ENCODE data around the gene RNASE9.
"Not testable (repeated sequence)": the region's sequence is repeated elsewhere in the genome, so short reads cannot be mapped to it uniquely, and the experiment has no call there.

RNASE9 gene

GRCh38 chr14:20578784-20579502 lies 18.1 kb upstream of the RNASE9 start:
- H3K27me3 ChIP-seq (ENCODE audit: insufficient read depth, poor library complexity, severe bottlenecking) = no peaks in the 10 kb centered on the region
- no peaks in the 10 kb centered on the region for H3K9me3 ChIP-seq (ENCODE audit: severe bottlenecking)
- DNase-seq (ENCODE audit: low spot score) (no peak), ATAC-seq (ENCODE audit: low read depth) (no peak)
- no peaks in the 10 kb centered on the region for H3K4me1 ChIP-seq (ENCODE audit: insufficient read depth, poor library complexity, severe bottlenecking)
- no peak overlapping the region for H3K27ac ChIP-seq (ENCODE audit: poor library complexity, severe bottlenecking)
- H3K36me3 ChIP-seq (ENCODE audit: low read depth) = no peaks in the 10 kb centered on the region
- no peak for TF ChIP-seq CTCF (IDR thresholded peaks at IDR 0.05; ENCODE audit: poor library complexity, severe bottlenecking)
- no peak overlapping the region for H3K4me3 ChIP-seq (ENCODE audit: severe bottlenecking)

- no peak for ATAC-seq (ENCODE audit: low read depth)
- no peak overlapping the region for H3K4me3 ChIP-seq (ENCODE audit: severe bottlenecking)
- H3K36me3 ChIP-seq (ENCODE audit: low read depth) = no peaks in the 10 kb centered on the region
These were observed 17.5 kb upstream of the RNASE9 start for GRCh38 chr14:20578325-20578724.

GRCh38 chr14:20572382-20572990 lies 11.6 kb upstream of the RNASE9 start:
- not testable (repeated sequence) for ATAC-seq (ENCODE audit: low read depth); H3K4me3 ChIP-seq (ENCODE audit: severe bottlenecking); DNase-seq (ENCODE audit: low spot score); H3K27ac ChIP-seq (ENCODE audit: poor library complexity, severe bottlenecking); H3K36me3 ChIP-seq (ENCODE audit: low read depth); H3K9me3 ChIP-seq (ENCODE audit: severe bottlenecking); H3K4me1 ChIP-seq (ENCODE audit: insufficient read depth, poor library complexity, severe bottlenecking); H3K27me3 ChIP-seq (ENCODE audit: insufficient read depth, poor library complexity, severe bottlenecking)

More at GRCh38 chr14:20578325-20578724, 17.5 kb upstream of the RNASE9 start:
- H3K9me3 ChIP-seq (ENCODE audit: severe bottlenecking) = no peaks in the 10 kb centered on the region
- no peaks in the 10 kb centered on the region for H3K4me1 ChIP-seq (ENCODE audit: insufficient read depth, poor library complexity, severe bottlenecking)
- no peak for DNase-seq (ENCODE audit: low spot score)
- no peaks in the 10 kb centered on the region for H3K27me3 ChIP-seq (ENCODE audit: insufficient read depth, poor library complexity, severe bottlenecking)
- H3K27ac ChIP-seq (ENCODE audit: poor library complexity, severe bottlenecking) = no peak overlapping the region
- no peak for TF ChIP-seq CTCF (IDR thresholded peaks at IDR 0.05; ENCODE audit: poor library complexity, severe bottlenecking)

- H3K27ac ChIP-seq (ENCODE audit: poor library complexity, severe bottlenecking); DNase-seq (ENCODE audit: low spot score); H3K4me3 ChIP-seq (ENCODE audit: severe bottlenecking); H3K36me3 ChIP-seq (ENCODE audit: low read depth); H3K9me3 ChIP-seq (ENCODE audit: severe bottlenecking); H3K27me3 ChIP-seq (ENCODE audit: insufficient read depth, poor library complexity, severe bottlenecking); H3K4me1 ChIP-seq (ENCODE audit: insufficient read depth, poor library complexity, severe bottlenecking); ATAC-seq (ENCODE audit: low read depth): not testable (repeated sequence)
These were observed 9.9 kb upstream of the RNASE9 start for GRCh38 chr14:20570720-20571119.

GRCh38 chr14:20569865-20570264 lies 9.0 kb upstream of the RNASE9 start:
- not testable (repeated sequence) for H3K4me1 ChIP-seq (ENCODE audit: insufficient read depth, poor library complexity, severe bottlenecking); H3K27me3 ChIP-seq (ENCODE audit: insufficient read depth, poor library complexity, severe bottlenecking); H3K36me3 ChIP-seq (ENCODE audit: low read depth); H3K4me3 ChIP-seq (ENCODE audit: severe bottlenecking); ATAC-seq (ENCODE audit: low read depth); H3K9me3 ChIP-seq (ENCODE audit: severe bottlenecking); H3K27ac ChIP-seq (ENCODE audit: poor library complexity, severe bottlenecking); DNase-seq (ENCODE audit: low spot score)

GRCh38 chr14:20569066-20569465 lies 8.2 kb upstream of the RNASE9 start:
- no peak overlapping the region for H3K4me3 ChIP-seq (ENCODE audit: severe bottlenecking)
- TF ChIP-seq CTCF (IDR thresholded peaks at IDR 0.05; ENCODE audit: poor library complexity, severe bottlenecking) = no peak
- H3K27me3 ChIP-seq (ENCODE audit: insufficient read depth, poor library complexity, severe bottlenecking) = no peaks in the 10 kb centered on the region
- DNase-seq (ENCODE audit: low spot score) = no peak
- ATAC-seq (ENCODE audit: low read depth) = no peak
- H3K36me3 ChIP-seq (ENCODE audit: low read depth) = no peaks in the 10 kb centered on the region
- H3K9me3 ChIP-seq (ENCODE audit: severe bottlenecking) = no peaks in the 10 kb centered on the region
- H3K27ac ChIP-seq (ENCODE audit: poor library complexity, severe bottlenecking) = no peak overlapping the region
- no peaks in the 10 kb centered on the region for H3K4me1 ChIP-seq (ENCODE audit: insufficient read depth, poor library complexity, severe bottlenecking)

All from RWPE2 (cell line).